Gastrocnemius medialis (tissue), 4 donors: ENCODE data around the gene CEACAM18. TPM values are rescaled to one million over a fixed set of nuclear protein-coding genes. Genes with fewer than 3 reads are reported as not detected.
A peak's percentile ranks its signal among the peaks of the same experiment; 100 is the strongest.

Experiments used
- ATAC-seq, 2 donors: fragments of 150-250 bp; one replicate each; pipeline ENCODE4 v1.9.1; 2016
- DNase-seq, 2 donors: peaks; one replicate each; pipeline ENCODE4 v3.0.0-alpha.2; 2019
- H3K27ac ChIP-seq, 4 donors: fragments of 200-600 bp; sonication (generic); 1 replicate in 1 of 4; 2 replicates in 3 of 4; pipeline ENCODE4 v1.5.1; 2016 to 2018; ENCODE audit warnings: mild to moderate bottlenecking in 2 of 4, moderate library complexity in 1 of 4
- H3K27me3 ChIP-seq, 3 donors: fragments of 200-600 bp; sonication (generic) in 2 of 3; 1 replicate in 1 of 3; 2 replicates in 2 of 3; pipeline versions ENCODE4 v1.5.1 to v1.6.0; 2016 to 2019; ENCODE audit warnings: mild to moderate bottlenecking in 1 of 3, moderate library complexity in 1 of 3
- H3K36me3 ChIP-seq, 2 donors: fragments of 200-600 bp; sonication (generic) in 1 of 2; one replicate each; pipeline ENCODE4 v1.5.1; 2017 to 2018
- H3K4me1 ChIP-seq, 2 donors: fragments of 200-600 bp; sonication (generic) in 1 of 2; one replicate each; pipeline ENCODE4 v1.5.1; 2016 to 2017; ENCODE audit warnings: mild to moderate bottlenecking in 2 of 2
- H3K4me3 ChIP-seq, 4 donors: fragments of 200-600 bp; sonication (generic) in 3 of 4; 1 replicate in 1 of 4; 2 replicates in 3 of 4; pipeline ENCODE4 v1.5.1; 2016 to 2019; ENCODE audit warnings: mild to moderate bottlenecking in 2 of 4
- H3K9me3 ChIP-seq, 3 donors: fragments of 200-600 bp; sonication (generic) in 2 of 3; 1 replicate in 1 of 3; 2 replicates in 2 of 3; pipeline ENCODE4 v1.5.1; 2016 to 2019
- POLR2A ChIP-seq, 2 donors: fragments of 450-650 bp; IDR thresholded peaks; one replicate each; pipeline ENCODE4 v1.6.1; 2017; ENCODE audit warnings: antibody characterized with exemption in 2 of 2, mild to moderate bottlenecking in 2 of 2, moderate library complexity in 2 of 2
- in situ Hi-C, 4 donors: fragments of 200-750 bp; cut with MboI; loops; one replicate each; pipeline versions ENCODE4 v1.15.0 to v1.8.0; 2017; ENCODE audit warnings: low sequenced_read_pairs in 4 of 4
- intact Hi-C: fragments of 100-400 bp; cut with DNase I; formaldehyde crosslinking; loops from one replicate; pipeline ENCODE4 v1.15.1; 2023; ENCODE audit warnings: low total_unique reads
- total RNA-seq, 4 donors: library from RNA; depleted of rRNA; stranded (reverse); fragments of >200 nt; gene quantifications; one replicate each; pipeline versions ENCODE4 v1.1.0 to v1.2.3, GENCODE V29; 2016
- TF ChIP-seq, protein P1 (sequence below), 5 experiments: fragments of 450-650 bp in 3 of 5; fragments of 200-600 bp in 2 of 5; sonication (generic) in 2 of 5; IDR thresholded peaks in 4 of 5; conservative IDR thresholded peaks in 1 of 5; 1 replicate in 4 of 5; 2 replicates in 1 of 5; pipeline ENCODE4 v1.5.1; 2016 to 2019; ENCODE audit warnings: antibody characterized with exemption in 5 of 5, mild to moderate bottlenecking in 3 of 5, moderate library complexity in 3 of 5

The CEACAM18 gene
- total RNA-seq, 4 donors from 2014 or later: not detected

GRCh38 chr19:51529301-51529700 is 51.0 kb downstream of the CEACAM18 start:
- in situ Hi-C loops: no loop called here
- Histone ChIP-seq H3K4me3 (no peak overlapping the region), H3K9me3 (no peaks in the 10 kb centered on the region), H3K27ac (no peak overlapping the region), H3K27me3 (no peaks in the 10 kb centered on the region), H3K36me3 (no peaks in the 10 kb centered on the region), H3K4me1 (no peaks in the 10 kb centered on the region)
- ATAC-seq: no peak
- no peak for DNase-seq
- TF ChIP-seq, protein P1, sequence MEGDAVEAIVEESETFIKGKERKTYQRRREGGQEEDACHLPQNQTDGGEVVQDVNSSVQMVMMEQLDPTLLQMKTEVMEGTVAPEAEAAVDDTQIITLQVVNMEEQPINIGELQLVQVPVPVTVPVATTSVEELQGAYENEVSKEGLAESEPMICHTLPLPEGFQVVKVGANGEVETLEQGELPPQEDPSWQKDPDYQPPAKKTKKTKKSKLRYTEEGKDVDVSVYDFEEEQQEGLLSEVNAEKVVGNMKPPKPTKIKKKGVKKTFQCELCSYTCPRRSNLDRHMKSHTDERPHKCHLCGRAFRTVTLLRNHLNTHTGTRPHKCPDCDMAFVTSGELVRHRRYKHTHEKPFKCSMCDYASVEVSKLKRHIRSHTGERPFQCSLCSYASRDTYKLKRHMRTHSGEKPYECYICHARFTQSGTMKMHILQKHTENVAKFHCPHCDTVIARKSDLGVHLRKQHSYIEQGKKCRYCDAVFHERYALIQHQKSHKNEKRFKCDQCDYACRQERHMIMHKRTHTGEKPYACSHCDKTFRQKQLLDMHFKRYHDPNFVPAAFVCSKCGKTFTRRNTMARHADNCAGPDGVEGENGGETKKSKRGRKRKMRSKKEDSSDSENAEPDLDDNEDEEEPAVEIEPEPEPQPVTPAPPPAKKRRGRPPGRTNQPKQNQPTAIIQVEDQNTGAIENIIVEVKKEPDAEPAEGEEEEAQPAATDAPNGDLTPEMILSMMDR (IDR thresholded peaks at IDR 0.05 in 4 of 5, conservative IDR thresholded peaks at IDR 0.05 in 1 of 5): no peak
- TF ChIP-seq POLR2A (IDR thresholded peaks at IDR 0.05): no peak
- intact Hi-C loops: no loop called here

DNA sequence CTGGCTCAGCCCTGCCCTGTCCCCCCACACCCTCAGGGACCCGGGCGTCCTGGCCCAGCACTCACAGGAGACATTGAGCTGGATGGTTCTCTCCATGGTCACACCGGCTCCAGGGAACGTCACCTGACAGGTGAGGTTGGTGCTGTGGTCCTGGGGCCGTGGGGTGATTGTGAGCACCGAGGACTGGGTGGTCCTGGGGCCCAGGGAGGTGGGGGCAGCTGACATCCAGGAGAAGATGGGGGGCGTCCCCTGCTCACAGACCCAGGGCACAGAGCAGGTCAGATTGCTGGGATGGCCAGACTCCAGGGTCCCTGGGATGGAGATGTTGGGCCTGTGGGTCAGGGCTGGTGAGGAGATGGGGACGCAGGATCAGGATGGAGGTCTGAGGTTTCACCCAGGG is 52.3 kb downstream of the CEACAM18 start:
- Histone ChIP-seq H3K36me3 (no peaks in the 10 kb centered on the region), H3K27ac (no peak overlapping the region), H3K27me3 (no peaks in the 10 kb centered on the region), H3K4me1 (no peaks in the 10 kb centered on the region), H3K4me3 (no peak overlapping the region), H3K9me3 (no peaks in the 10 kb centered on the region)
- intact Hi-C loops: no loop called here
- DNase-seq (no peak), ATAC-seq (no peak)
- in situ Hi-C loops: no loop called here
- TF ChIP-seq POLR2A (IDR thresholded peaks at IDR 0.05): no peak
- TF ChIP-seq, protein P1 (IDR thresholded peaks at IDR 0.05 in 4 of 5, conservative IDR thresholded peaks at IDR 0.05 in 1 of 5): no peak

DNA sequence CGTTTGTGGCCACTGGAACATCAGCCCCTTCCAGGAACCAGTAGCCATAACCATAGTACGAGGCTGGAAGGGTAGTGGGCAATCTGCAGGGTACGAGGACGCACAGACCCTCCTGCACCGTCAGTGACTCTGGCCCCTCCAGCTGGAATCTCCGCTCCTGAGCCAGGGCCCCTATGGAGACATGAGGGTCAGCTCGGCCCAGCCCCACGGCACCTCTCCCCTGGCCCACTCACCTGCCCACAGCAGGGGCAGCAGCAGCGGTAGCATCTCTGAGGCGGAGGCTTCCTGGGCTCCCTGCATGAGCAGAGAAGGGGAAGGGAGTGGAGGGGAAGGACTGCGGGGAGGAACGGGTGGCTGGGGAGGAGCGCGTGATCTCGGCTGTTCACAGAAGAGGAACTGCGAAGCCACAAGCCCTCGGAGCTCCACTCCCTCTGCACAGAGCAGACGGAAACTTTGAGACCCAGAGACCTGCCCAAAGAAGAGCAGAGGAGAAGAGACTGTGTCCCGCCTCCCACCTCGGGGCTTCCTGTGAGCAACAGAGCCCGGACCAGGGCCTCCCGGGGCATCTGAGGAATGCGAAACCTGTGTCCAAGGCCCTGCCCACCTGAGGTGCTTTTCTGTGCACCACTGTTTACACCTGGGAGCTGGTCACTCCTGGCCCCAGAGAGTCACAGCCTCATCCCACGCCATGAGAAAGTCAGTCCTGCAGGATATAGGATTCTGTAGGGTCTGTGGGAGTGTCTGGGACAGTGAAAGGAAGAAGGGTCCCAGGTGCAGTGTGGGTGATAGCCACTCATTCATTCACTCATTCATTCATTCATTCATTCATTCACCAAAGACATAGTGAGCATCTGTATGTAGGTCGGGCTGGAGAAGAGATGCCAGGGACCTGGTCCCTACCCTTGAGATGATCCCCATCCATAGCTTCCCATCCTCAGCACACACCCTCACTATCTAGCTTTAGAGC is 53.3 kb downstream of the CEACAM18 start, which contains the start of gene SIGLEC6:
TSS of gene SIGLEC6 (minus strand) at position 322 of the 967 bp plus-strand sequence. CDS start at position 300, 22 bp downstream.
- ATAC-seq: no peak

GRCh38 chr19:51535535-51535934 is 57.2 kb downstream of the CEACAM18 start:
- ATAC-seq (no peak), DNase-seq (no peak)
- H3K4me3 ChIP-seq: no peak overlapping the region
- H3K27ac ChIP-seq: no peak overlapping the region
- TF ChIP-seq, protein P1 (IDR thresholded peaks at IDR 0.05 in 4 of 5, conservative IDR thresholded peaks at IDR 0.05 in 1 of 5): no peak
- TF ChIP-seq POLR2A (IDR thresholded peaks at IDR 0.05): no peak
- H3K9me3 ChIP-seq: no peaks in the 10 kb centered on the region
- H3K4me1 ChIP-seq: no peaks in the 10 kb centered on the region
- intact Hi-C loops (no loop called here), in situ Hi-C loops (no loop called here)
- no peaks in the 10 kb centered on the region for H3K36me3 ChIP-seq
- peaks cover 0 to 3% (median 0%) of the 10 kb centered on the region in 3 donors for H3K27me3 ChIP-seq

More for the DNA sequence above, 53.3 kb downstream of the CEACAM18 start, which contains the start of gene SIGLEC6:
- no peaks in the 10 kb centered on the region for H3K36me3 ChIP-seq
- TF ChIP-seq, protein P1 (IDR thresholded peaks at IDR 0.05 in 4 of 5, conservative IDR thresholded peaks at IDR 0.05 in 1 of 5): no peak
- no peak for TF ChIP-seq POLR2A (IDR thresholded peaks at IDR 0.05)
- intact Hi-C loops (no loop called here), in situ Hi-C loops (no loop called here)
- no peaks in the 10 kb centered on the region for H3K9me3 ChIP-seq
- H3K4me3 ChIP-seq: no peak within 1 kb of the TSS
- DNase-seq: peak; percentile 28 to 40
- no peaks in the 10 kb centered on the region for H3K27me3 ChIP-seq
- no peaks in the 10 kb centered on the region for H3K4me1 ChIP-seq
- H3K27ac ChIP-seq: no peak within 1 kb of the TSS
